H1 (cell line): ENCODE data around the gene GCH1. TPM values are rescaled to one million over a fixed set of nuclear protein-coding genes. Genes with fewer than 3 reads are reported as not detected.
A peak's percentile ranks its signal among the peaks of the same experiment; 100 is the strongest.

Source experiments
- EGR1 ChIP-seq: IDR thresholded peaks from 2 replicates; pipeline ENCODE4 v1.6.1; 2011; ENCODE audit warnings: low read depth, low read length, borderline replicate concordance
- JUND ChIP-seq: IDR thresholded peaks from 2 replicates; pipeline ENCODE4 v1.6.1; 2011; ENCODE audit warnings: mild to moderate bottlenecking, improper control_type of control experiment, low read length
- RNF2 ChIP-seq: fragments of 200-900, 300-1000 bp; sonication (generic); IDR thresholded peaks from 2 replicates; pipeline ENCODE4 v1.7.1; 2016; ENCODE audit warnings: borderline replicate concordance, low read depth, mild to moderate bottlenecking, antibody characterized with exemption, low read length; ENCODE audit not compliant: poor library complexity, severe bottlenecking; ENCODE audit errors: missing control alignments
- SP2 ChIP-seq: IDR thresholded peaks from 2 replicates; pipeline ENCODE4 v1.6.1; 2012; ENCODE audit warnings: mild to moderate bottlenecking, low read length, inconsistent platforms
- TAF1 ChIP-seq: IDR thresholded peaks from 2 replicates; pipeline ENCODE4 v1.6.1; 2011; ENCODE audit warnings: mild to moderate bottlenecking, low read depth, low read length
- TCF12 ChIP-seq: IDR thresholded peaks from 2 replicates; pipeline ENCODE4 v1.6.1; 2011; ENCODE audit warnings: low read depth, mild to moderate bottlenecking, low read length
- polyA plus RNA-seq, 7 experiments: library from polyadenylated mRNA; depleted of rRNA in 3 of 7; stranded (reverse) in 5 of 7; unstranded in 2 of 7; fragments of >200 nt in 5 of 7; fragments of 200-250 nt in 2 of 7; gene quantifications; 1 replicate in 5 of 7; 2 replicates in 1 of 7; 4 replicates in 1 of 7; pipeline versions ENCODE4 v1.2.1 to v1.2.3, GENCODE V29; 2011 to 2013; ENCODE audit warnings: missing spikeins in 2 of 7, mixed read lengths in 2 of 7
- total RNA-seq: library from RNA; stranded (reverse); fragmentation: NEBNext Ultra II Directional; extraction: Animal tissue kit (Norgen Biotek cat#: 25700); gene quantifications from 2 replicates; pipeline ENCODE4 v1.2.1, GENCODE V29; 2021

Gene GCH1
- total and polyA plus RNA-seq, 2 of the 8 experiments (the other 6 are each of a cell fraction or from before 2014, with no cell fraction given) = 7.3 to 7.9 TPM

DNA sequence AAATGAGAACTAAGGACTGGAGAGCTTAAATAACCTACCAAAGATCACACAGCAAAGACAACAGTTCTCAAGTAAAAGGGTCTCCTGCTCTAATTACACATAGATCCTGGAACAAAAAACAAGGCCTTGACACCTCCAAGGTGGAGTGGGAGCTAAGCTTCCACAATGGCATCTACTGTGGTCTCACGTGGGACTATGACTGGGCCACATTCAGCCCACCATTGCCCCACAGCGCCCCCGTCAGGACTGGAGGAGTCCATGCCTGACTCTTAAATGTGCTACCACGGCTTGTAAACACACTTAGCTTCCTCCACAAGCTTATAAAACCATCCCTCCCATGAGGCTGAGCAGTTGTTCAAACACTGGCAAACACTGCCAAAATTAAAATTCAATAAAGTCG, 88.5 kb downstream of the GCH1 start (continued):
- TF ChIP-seq EGR1 (peak; percentile 71; the same call in 1 of the 2 replicates), RNF2 (no peak), JUND (no peak), SP2 (peak; percentile 41), TCF12 (no peak), TAF1 (peak; percentile 31; the same call in 1 of the 2 replicates)
